ENCODE measurements around the gene LCN10.

Gene LCN10

DNA sequence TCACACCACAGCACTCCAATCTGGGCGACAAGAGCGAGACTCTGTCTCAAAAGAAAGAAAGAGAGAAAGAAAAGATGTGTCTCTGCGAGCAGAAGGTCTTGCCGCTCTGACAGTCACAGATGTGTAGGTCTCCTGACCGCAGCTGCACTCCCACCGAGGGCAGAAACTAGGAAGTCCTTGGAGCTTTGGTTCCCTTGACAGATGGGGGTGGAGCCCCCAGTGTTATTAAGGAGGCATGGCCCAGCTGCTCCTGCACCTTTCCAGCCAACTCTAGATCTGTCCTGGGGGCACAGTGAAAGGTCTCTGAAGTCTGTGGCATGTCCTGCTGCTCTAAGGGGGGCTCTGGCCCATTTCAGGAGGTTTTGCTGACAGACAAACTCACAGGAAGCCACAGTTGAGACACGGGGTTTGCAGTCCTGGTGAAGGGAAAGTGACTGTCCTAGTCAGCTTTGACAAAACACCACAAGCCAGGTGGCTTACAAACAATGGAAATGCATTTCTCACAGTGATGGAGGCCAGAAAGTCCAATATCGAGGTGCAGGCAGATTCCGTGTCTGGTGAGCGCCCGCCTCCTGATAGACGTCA, 39.4 kb downstream of the LCN10 start:
- DNase-seq (ENCODE audit: extremely low spot score), result no peak
- POLR2A ChIA-PET, result interaction anchor here (0.8 kb wide), 1 partner anchor 13 kb away, joined by 3 read pairs; no protein-coding TSS in a partner anchor
- CTCF ChIA-PET, result no interaction called here
- TF ChIP-seq SUZ12 (IDR thresholded peaks at IDR 0.05), result no peak
- no peak for TF ChIP-seq HDGF (IDR thresholded peaks at IDR 0.05; ENCODE audit: borderline replicate concordance)
- TF ChIP-seq BHLHE40 (IDR thresholded peaks at IDR 0.05; ENCODE audit: borderline replicate concordance), result no peak
- TF ChIP-seq NFRKB (IDR thresholded peaks at IDR 0.05), result no peak
- TF ChIP-seq TARDBP (IDR thresholded peaks at IDR 0.05), result no peak
- TF ChIP-seq ZNF384 (IDR thresholded peaks at IDR 0.05), result no peak
- no peak for TF ChIP-seq PKNOX1 (IDR thresholded peaks at IDR 0.05)
- TF ChIP-seq FOXM1 (IDR thresholded peaks at IDR 0.05; ENCODE audit: borderline replicate concordance), result no peak
- no peak for TF ChIP-seq LEF1 (IDR thresholded peaks at IDR 0.05; ENCODE audit: borderline replicate concordance)
- no peak for TF ChIP-seq FOXA1 (IDR thresholded peaks at IDR 0.05)
- no peak for TF ChIP-seq CTBP1 (IDR thresholded peaks at IDR 0.05; ENCODE audit: borderline replicate concordance)
- TF ChIP-seq L3MBTL2 (conservative IDR thresholded peaks at IDR 0.05), result no peak
- no peak for TF ChIP-seq ELF4 (IDR thresholded peaks at IDR 0.05)
- TF ChIP-seq ARNT (IDR thresholded peaks at IDR 0.05), result no peak
- no peak for TF ChIP-seq SP1 (IDR thresholded peaks at IDR 0.05)
- TF ChIP-seq FOXK2 (IDR thresholded peaks at IDR 0.05), result no peak

DNA sequence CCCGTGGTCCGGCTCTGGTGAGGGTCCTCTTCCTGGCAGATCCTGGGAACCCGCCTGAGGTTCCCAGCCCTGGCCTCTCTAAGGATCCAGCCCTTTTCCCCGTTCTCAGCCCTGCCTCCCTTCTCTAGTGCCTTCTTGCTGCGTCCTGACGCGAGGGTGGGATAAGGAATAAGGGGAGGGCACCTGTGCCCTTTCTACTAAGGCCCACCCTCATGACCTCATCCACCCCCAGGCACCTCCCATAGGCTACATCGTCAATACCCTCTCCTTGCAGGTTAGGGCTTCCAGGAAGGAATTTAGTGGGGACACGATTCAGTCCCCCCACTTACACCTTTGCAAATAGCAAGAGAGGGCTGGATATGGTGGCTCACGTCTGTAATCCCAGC, 41.1 kb downstream of the LCN10 start:
- CTCF ChIA-PET, result no interaction called here
- no peak for DNase-seq (ENCODE audit: extremely low spot score)
- POLR2A ChIA-PET, result no interaction called here
- TF ChIP-seq SUZ12 (IDR thresholded peaks at IDR 0.05) (no peak), HDGF (IDR thresholded peaks at IDR 0.05; ENCODE audit: borderline replicate concordance) (no peak), L3MBTL2 (conservative IDR thresholded peaks at IDR 0.05) (no peak), CTBP1 (IDR thresholded peaks at IDR 0.05; ENCODE audit: borderline replicate concordance) (no peak), SP1 (IDR thresholded peaks at IDR 0.05) (no peak), FOXK2 (IDR thresholded peaks at IDR 0.05) (no peak), TARDBP (IDR thresholded peaks at IDR 0.05) (no peak), FOXA1 (IDR thresholded peaks at IDR 0.05) (no peak), ELF4 (IDR thresholded peaks at IDR 0.05) (no peak), FOXM1 (IDR thresholded peaks at IDR 0.05; ENCODE audit: borderline replicate concordance) (no peak), ARNT (IDR thresholded peaks at IDR 0.05) (no peak), NFRKB (IDR thresholded peaks at IDR 0.05) (no peak), ZNF384 (IDR thresholded peaks at IDR 0.05) (no peak), BHLHE40 (IDR thresholded peaks at IDR 0.05; ENCODE audit: borderline replicate concordance) (no peak), PKNOX1 (IDR thresholded peaks at IDR 0.05) (no peak), LEF1 (IDR thresholded peaks at IDR 0.05; ENCODE audit: borderline replicate concordance) (no peak)

DNA sequence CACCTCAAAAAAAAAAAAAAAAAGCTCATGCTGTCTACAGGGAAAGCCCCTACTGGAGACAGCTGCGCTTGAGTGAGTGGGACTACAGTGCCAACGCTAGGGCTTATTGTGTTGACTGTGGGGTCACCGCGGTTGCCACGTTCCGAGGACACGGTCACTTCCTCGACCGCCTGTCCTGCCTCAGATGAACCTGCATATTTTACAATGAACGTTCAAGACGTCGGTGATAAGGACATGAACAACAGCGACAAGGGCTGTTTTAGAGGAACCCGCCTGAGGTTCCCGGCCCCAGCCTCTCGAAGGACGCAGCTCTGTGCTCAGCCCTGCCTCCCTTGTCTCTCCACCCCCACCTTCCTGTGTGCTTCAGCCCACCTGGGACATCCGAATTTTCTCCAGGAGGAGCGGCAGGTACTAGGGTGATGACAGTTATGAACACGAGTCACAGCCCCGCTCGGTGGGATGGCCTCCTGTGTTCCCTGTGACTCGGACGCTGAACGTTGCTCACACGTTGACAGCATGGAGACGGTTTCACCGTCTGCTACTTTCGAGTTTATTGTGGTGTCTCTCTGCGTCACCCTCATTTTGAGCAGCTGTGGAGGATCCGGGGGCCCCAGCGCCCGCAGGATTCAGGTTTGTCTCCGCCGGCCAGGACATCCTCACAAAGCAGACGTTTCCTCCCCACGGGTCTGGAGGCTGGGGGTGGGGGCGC, 41.6 kb downstream of the LCN10 start:
- POLR2A ChIA-PET, result no interaction called here
- DNase-seq (ENCODE audit: extremely low spot score), result no peak
- TF ChIP-seq ARNT (IDR thresholded peaks at IDR 0.05), result no peak
- no peak for TF ChIP-seq SP1 (IDR thresholded peaks at IDR 0.05)
- no peak for TF ChIP-seq LEF1 (IDR thresholded peaks at IDR 0.05; ENCODE audit: borderline replicate concordance)
- no peak for TF ChIP-seq ELF4 (IDR thresholded peaks at IDR 0.05)
- TF ChIP-seq NFRKB (IDR thresholded peaks at IDR 0.05), result no peak
- TF ChIP-seq SUZ12 (IDR thresholded peaks at IDR 0.05), result no peak
- TF ChIP-seq FOXM1 (IDR thresholded peaks at IDR 0.05; ENCODE audit: borderline replicate concordance), result no peak
- TF ChIP-seq L3MBTL2 (conservative IDR thresholded peaks at IDR 0.05), result no peak
- TF ChIP-seq FOXA1 (IDR thresholded peaks at IDR 0.05), result no peak
- TF ChIP-seq ZNF384 (IDR thresholded peaks at IDR 0.05), result no peak
- no peak for TF ChIP-seq PKNOX1 (IDR thresholded peaks at IDR 0.05)
- no peak for TF ChIP-seq CTBP1 (IDR thresholded peaks at IDR 0.05; ENCODE audit: borderline replicate concordance)
- no peak for TF ChIP-seq HDGF (IDR thresholded peaks at IDR 0.05; ENCODE audit: borderline replicate concordance)
- TF ChIP-seq TARDBP (IDR thresholded peaks at IDR 0.05), result no peak
- TF ChIP-seq BHLHE40 (IDR thresholded peaks at IDR 0.05; ENCODE audit: borderline replicate concordance), result no peak
- no peak for TF ChIP-seq FOXK2 (IDR thresholded peaks at IDR 0.05)
- CTCF ChIA-PET, result no interaction called here

DNA sequence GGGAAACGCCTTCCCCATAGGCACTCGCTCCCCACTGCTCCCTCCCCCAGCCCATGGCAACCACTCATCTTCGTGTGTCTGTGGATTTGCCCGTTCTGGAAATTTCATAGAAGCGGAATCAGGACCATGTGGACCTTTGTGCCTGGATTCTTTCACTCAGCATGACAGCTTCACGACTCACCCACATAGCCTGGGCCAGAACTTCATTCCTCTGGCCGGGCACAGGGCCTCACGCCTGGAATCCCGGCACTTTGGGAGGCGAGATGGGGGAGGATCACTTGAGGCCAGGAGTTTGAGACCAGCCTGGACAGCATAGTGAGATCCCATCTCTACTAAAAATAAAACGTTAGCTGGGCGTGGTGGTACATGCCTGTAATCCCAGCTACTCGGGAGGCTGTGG, 42.4 kb downstream of the LCN10 start:
- no peak for DNase-seq (ENCODE audit: extremely low spot score)
- no peak for TF ChIP-seq FOXM1 (IDR thresholded peaks at IDR 0.05; ENCODE audit: borderline replicate concordance)
- TF ChIP-seq L3MBTL2 (conservative IDR thresholded peaks at IDR 0.05), result no peak
- TF ChIP-seq FOXK2 (IDR thresholded peaks at IDR 0.05), result no peak
- no peak for TF ChIP-seq BHLHE40 (IDR thresholded peaks at IDR 0.05; ENCODE audit: borderline replicate concordance)
- TF ChIP-seq FOXA1 (IDR thresholded peaks at IDR 0.05), result no peak
- no peak for TF ChIP-seq LEF1 (IDR thresholded peaks at IDR 0.05; ENCODE audit: borderline replicate concordance)
- no peak for TF ChIP-seq ELF4 (IDR thresholded peaks at IDR 0.05)
- TF ChIP-seq SUZ12 (IDR thresholded peaks at IDR 0.05), result no peak
- no peak for TF ChIP-seq ZNF384 (IDR thresholded peaks at IDR 0.05)
- no peak for TF ChIP-seq ARNT (IDR thresholded peaks at IDR 0.05)
- TF ChIP-seq TARDBP (IDR thresholded peaks at IDR 0.05), result no peak
- TF ChIP-seq CTBP1 (IDR thresholded peaks at IDR 0.05; ENCODE audit: borderline replicate concordance), result no peak
- no peak for TF ChIP-seq SP1 (IDR thresholded peaks at IDR 0.05)
- TF ChIP-seq PKNOX1 (IDR thresholded peaks at IDR 0.05), result no peak
- no peak for TF ChIP-seq NFRKB (IDR thresholded peaks at IDR 0.05)
- no peak for TF ChIP-seq HDGF (IDR thresholded peaks at IDR 0.05; ENCODE audit: borderline replicate concordance)
- ChIA-PET CTCF (no interaction called here), POLR2A (no interaction called here)

Measured in HEK293T (cell line).